NCI-H82 treated with DMSO at 0.1 percent for 48 hours (cell line): ENCODE data around the gene BRME1.

Experiments used
- DNase-seq: peaks from one replicate; lab custom pipeline; 2025; ENCODE audit not compliant: unreplicated experiment; lab: John Stamatoyannopoulos, UW

BRME1 gene

GRCh38 chr19:13888281-13888680 lies 17.6 kb downstream of the BRME1 start:
- DNase-seq = no peak

- DNase-seq = no peak
Measured at GRCh38 chr19:13887517-13887916, 18.4 kb downstream of the BRME1 start.

GRCh38 chr19:13887018-13887436 lies 18.9 kb downstream of the BRME1 start:
- DNase-seq = no peak

GRCh38 chr19:13885826-13886365 lies 20.0 kb downstream of the BRME1 start:
- DNase-seq = no peak

DNA sequence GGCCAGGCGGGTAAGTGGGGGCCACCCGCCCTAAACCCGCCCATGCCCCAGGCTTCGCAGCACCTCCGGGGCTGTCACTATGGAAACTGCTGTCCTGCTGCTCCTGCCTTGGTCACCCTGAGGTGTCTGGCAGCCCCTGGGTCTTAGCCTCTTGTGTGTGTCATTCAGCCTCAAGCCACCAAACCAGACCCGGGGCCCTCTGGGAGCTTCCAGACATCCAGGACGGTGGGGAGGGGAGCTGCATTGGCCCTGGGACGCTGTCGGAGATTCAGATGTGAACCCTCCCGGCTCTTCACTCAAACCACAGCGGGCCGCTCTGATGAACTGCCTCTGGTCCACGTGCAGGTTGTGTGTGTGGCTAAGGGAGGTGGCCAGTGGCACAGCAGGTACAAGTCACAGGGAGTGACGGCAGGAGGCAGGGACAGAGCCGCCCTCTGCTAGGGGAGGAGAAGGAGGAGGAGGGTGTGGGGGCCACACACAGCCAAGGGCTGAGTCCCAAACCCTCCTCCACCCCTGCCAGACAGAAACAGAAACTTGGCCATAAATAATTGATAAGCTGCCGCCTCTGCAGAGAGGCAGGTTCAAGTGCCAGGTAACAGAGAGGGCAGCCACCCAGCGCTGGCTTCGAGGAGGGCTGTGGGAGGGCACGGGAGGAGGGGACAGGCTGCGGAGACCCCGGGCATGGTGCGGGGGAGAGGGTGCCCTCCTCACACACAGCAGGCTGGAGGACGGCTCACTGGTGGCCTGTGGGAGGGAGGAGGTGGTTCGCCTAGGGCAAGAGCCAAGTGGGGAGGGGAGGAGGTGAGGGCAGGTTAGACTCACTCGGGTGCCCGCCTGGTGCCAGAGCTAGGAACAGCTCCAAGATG lies 21.0 kb downstream of the BRME1 start:
- DNase-seq = no peak

GRCh38 chr19:13883516-13884064 lies 22.3 kb downstream of the BRME1 start:
- DNase-seq = no peak

DNA sequence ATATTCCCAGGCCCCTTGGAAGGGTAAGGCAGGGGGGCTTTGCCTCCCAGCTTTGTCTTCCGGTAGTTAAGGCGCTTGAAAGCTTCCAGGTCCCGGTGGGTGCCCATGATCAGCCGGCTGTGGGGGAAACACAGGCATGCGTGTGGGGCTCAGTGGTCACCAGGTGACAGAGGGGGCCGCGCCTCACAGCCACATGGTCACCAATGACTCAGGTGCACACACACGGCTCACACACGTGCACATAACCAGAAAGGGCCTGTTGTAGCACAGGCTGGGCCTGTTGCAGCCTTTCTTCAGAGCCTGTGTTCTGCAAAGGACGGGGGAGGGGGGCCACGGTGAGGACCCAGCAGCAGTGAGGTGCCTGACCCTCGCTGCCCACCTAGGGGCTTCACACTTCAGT lies 23.1 kb downstream of the BRME1 start:
- no peak for DNase-seq

- DNase-seq = no peak
Measured at GRCh38 chr19:13882419-13882795, 23.5 kb downstream of the BRME1 start.

DNA sequence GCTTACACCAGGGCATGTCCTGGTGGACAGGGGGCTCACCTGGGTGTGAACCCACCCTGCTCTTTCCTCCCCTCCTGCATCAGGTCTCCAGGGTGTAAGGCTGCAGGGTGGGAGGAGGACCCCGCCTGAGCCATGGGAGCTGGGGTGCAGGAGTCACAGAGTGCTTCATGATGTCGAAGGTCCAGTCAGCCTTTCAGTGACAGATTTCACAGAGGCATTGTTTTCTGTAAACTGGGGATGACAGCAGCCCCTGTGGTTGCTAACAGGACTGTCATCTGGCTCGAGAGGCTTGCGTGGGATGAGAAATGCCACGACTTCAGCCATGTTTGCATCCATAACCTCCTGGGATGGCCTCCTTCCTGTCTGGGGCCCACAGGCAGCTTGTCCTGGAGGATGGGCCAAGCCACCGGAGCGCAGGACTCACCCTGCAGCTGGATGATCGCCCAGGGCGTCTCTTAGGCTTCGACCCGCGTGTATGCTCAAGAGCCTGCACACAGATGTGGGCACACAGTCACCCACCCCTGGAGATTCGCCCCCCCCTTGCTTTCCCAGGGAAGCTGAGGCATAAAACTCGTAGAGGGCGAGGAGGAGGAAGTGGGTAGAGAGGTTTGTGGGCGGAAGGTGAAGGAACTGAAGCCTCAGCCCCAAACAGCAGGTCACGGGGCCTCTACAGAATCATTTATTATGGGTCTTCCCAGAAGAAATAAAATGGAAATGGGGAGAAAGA lies 24.1 kb downstream of the BRME1 start:
- no peak for DNase-seq

DNA sequence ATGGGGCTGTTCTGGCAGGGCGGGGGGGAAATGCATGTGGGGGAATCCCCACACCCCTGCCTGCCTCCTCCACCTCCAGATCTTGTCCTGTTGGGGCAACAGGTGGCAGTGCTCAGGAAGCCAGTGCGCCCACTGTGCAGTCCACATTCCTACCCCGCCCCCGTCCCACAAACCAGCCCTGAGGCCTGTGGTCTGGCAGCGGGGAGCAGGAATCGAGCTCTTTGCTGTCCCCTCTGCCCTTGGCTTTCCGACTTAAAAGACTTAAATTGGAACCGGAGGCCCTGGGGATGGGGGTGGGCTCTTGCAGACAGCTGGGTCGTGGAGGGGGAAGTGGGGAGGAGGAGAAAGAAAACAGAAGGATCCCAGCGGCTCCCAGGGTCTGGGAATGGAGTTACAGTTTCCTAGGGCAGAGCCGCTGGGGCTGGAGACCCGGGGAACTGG lies 24.6 kb downstream of the BRME1 start:
- no peak for DNase-seq

DNA sequence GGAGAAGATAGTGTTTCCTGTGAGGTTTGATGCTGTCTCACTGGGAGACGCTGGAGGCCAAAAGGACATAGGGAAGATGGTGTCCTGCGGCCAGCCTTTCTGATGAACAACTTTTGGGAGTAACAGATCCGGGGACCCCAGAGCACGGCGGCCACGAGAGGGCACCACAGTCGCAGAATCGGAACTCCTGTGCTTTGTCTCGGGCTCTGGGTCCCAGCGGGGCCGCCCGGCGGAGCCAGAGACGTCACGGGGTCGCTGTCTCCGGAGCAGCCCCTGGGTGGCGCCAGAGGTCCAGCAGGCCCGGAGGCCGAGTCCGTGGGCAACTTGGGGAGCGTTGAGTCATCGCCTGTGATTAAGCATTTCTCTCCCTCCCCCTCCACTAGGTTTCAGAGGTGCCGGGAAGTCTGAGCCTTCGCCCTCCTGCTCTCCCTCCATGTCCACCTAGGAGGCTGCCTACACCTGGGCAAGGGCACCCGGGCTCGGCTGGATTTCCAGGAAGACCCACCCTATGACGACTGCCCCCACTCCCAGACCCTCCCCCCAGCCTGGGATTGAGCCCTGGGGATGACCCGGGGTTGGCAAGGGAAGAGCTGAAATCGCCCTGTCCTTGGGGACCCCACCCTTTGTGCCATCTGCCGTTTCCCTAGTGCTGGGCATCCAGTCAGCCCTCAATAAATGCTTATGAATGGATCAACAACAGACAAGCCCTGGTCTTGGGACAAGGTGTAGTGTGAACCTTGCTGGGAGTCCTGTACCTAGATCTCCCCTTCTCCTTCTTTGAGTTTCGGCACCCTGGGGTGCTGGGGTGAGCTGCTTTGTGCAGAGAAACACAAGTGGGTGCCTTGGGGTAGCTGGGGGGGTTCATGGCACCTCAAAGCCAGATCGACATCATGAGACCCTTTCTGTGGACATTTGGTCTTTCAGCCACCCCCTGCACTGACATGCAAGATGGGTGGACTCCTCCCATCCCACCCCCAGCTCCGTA lies 25.6 kb downstream of the BRME1 start:
- peak; percentile 87 for DNase-seq

DNA sequence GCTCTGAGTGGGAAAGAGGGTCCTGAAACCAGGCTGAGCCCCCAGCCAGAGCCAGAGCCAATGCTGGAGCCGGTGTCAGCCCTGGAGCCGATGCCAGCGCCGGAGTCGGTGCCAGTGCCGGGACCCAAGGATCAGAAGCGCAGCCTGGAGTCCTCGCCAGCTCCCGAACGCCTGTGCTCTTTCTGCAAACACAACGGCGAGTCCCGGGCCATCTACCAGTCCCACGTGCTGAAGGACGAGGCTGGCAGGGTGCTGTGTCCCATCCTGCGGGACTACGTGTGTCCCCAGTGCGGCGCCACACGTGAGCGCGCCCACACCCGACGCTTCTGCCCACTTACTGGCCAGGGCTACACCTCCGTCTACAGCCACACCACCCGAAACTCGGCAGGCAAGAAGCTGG lies 28.6 kb downstream of the BRME1 start:
- no peak for DNase-seq

DNA sequence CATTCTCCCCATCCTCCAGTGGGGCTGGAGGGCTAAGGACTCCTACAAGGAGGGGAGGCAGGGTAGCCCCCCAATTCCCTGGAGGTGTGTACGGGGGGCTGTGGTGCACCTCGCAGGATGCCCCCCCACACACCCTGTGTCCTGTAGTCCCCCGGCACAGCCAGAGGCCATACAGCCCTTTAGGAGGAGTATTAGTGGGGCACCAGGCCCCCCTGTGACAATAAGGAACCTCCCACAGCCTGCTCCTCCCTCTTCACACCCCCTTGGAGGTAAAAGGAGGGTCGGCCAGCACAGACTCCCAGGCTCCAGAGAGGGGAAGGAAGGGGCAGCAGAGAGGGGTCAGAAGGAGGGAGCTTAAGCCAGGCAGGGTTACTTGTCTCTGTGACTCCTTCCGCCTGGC lies 29.1 kb downstream of the BRME1 start, which contains the start of gene NANOS3:
TSS of gene NANOS3 (plus strand) at position 301 of the 400 bp plus-strand sequence. CDS start 115 bp downstream, outside the sequence.
- DNase-seq = no peak

DNA sequence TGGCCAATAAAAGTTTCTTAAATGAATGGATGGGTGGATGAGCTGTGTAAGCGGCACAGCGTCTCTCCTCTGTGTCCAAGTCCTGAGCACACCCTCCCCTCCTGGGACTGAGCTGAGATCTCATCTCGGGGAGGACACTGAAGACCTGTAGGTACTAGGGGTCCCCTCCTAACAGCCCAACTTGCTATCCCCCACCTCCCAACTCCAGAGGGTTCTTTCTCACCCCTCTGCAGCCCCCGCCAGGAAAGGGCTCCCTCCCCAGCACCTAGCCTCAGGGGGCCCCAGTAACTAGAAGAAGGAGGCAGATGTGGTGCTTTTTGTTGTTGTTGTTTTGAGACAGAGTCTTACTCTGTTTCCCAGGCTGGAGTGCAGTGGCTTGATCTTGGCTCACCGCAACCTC lies 30.1 kb downstream of the BRME1 start:
- DNase-seq = no peak

DNA sequence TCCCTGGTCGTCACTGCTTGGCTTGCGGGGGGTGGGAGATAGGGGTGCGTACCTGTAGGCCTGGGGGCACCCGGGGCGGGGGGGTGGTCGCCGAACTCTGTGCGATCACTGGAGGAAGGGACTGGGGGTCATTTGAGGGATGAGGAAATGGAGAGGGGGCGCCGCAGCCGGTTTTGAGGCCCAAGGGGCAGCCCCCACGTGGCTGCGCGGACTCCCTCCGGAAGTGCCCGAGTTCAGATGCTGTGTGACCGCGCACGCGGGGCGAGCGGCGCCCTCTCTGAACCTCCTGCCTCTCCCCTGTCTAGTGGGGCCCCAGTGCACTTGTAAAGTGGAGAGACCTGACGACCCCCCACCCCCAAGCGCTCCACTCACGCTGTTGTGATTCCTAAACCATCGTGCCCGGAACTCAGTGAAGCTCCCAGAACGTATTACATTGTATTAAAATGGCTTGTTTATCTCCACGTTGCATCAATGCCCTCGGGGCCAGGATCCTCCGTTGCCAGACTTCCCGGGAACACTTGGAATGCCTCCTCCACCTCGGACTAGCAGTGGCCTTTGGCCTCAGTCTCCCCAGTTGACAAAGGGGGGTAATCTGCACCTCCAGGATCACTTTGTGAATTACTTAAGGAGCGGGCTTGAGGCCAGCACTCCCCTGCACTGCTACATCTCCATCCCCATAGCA lies 31.9 kb downstream of the BRME1 start:
- no peak for DNase-seq

DNA sequence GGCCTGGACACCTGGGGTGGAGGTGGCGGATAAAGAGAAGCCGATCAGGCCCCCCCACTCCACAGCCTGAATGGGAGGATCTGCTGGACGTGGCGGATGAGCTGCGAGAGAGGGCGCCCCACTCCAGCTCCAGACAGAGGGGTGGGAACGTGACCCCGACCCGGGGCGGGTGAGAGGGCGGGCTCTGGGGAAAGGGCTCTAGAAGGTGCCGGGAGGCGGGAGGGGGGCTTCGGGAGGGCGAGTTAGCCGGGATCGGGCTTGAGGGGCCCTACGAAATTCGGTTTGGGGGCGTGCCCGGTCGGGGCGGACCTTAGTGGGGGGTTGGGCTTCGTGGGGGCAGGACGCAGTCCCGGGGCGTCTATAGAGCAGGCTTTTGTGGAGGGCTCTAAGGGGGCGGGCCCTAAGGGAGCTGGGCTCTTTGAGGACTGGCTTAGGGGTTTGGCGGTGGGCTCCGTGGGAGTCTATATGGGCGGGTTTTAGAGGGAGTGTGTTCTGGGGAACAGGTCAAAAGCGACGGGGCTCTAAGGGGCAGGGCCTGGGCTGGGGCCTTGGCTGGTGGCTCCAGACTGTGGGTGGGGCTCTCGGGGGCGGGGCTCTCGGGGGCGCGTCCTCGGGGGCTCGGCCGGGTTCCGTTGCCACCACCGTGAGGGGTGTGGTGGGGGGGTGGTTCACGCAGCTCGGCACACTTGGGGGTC lies 33.1 kb downstream of the BRME1 start:
- no peak for DNase-seq

GRCh38 chr19:13872339-13872694 lies 33.6 kb downstream of the BRME1 start:
- DNase-seq = no peak

GRCh38 chr19:13870873-13871272 lies 35.0 kb downstream of the BRME1 start:
- DNase-seq = no peak

- no peak for DNase-seq
Measured at GRCh38 chr19:13869281-13869680, 36.6 kb downstream of the BRME1 start.
